SK-N-SH (cell line): Measurements from ENCODE around the gene FOS. TPM values are rescaled to one million over a fixed set of nuclear protein-coding genes. Genes with fewer than 3 reads are reported as not detected.

Experiments used
- CTCF ChIA-PET: fragments of 300-600, 350-600 bp; formaldehyde crosslinking; extraction: SDS; loops from one replicate; lab custom pipeline; 2021; lab: Yijun Ruan, JAX
- POLR2A ChIA-PET: fragments of 350-600 bp; sonication (Branson Sonifier 250); formaldehyde crosslinking; extraction: SDS; loops from one replicate; lab custom pipeline; 2020; ENCODE audit warnings: antibody characterized with exemption, inconsistent platforms; lab: Yijun Ruan, JAX
- DNase-seq: peaks from one replicate; pipeline ENCODE4 v3.0.0; 2012
- H2AFZ ChIP-seq: fragments of 200-600 bp; sonication (generic); 2 replicates; pipeline ENCODE4 v1.8.1; 2016; ENCODE audit warnings: antibody characterized with exemption, mild to moderate bottlenecking, low read depth
- H3F3A ChIP-seq: fragments of 200-600 bp; sonication (generic); replicated peaks from 2 replicates; pipeline ENCODE3; 2016; ENCODE audit warnings: antibody characterized with exemption, mild to moderate bottlenecking; ENCODE audit not compliant: insufficient read depth
- H3K27ac ChIP-seq, 2 experiments: fragments of 200-500 bp in 1 of 2; fragments of 200-600 bp in 1 of 2; sonication (Bioruptor generic) in 1 of 2; sonication (generic), shearing (Covaris generic) in 1 of 2; 2 replicates each; pipeline versions ENCODE4 v1.5.1 to v1.6.1; 2014 to 2016; ENCODE audit warnings: low read depth in 2 of 2, inconsistent platforms in 1 of 2, low read length in 1 of 2, mild to moderate bottlenecking in 1 of 2, mixed read lengths in 1 of 2
- H3K27me3 ChIP-seq: fragments of 200-600 bp; sonication (generic), shearing (Covaris generic); 2 replicates; pipeline ENCODE4 v1.6.1; 2016; ENCODE audit warnings: mixed run types; ENCODE audit not compliant: insufficient read depth
- H3K36me3 ChIP-seq, 2 experiments: fragments of 200-500 bp in 1 of 2; fragments of 200-600 bp in 1 of 2; sonication (Bioruptor generic) in 1 of 2; sonication (generic) in 1 of 2; replicated peaks in 1 of 2; 2 replicates each; pipeline versions ENCODE3 to v1.5.1; 2014 to 2016; ENCODE audit warnings: low read length in 1 of 2, mild to moderate bottlenecking in 1 of 2; ENCODE audit not compliant: insufficient read depth in 2 of 2, control insufficient read depth in 1 of 2
- H3K4me1 ChIP-seq, 2 experiments: fragments of 200-500 bp in 1 of 2; fragments of 200-600 bp in 1 of 2; sonication (Bioruptor generic) in 1 of 2; sonication (generic), shearing (Covaris generic) in 1 of 2; 2 replicates each; pipeline versions ENCODE4 v1.5.1 to v1.6.1; 2014 to 2016; ENCODE audit warnings: low read depth in 1 of 2, low read length in 1 of 2, mixed run types in 1 of 2; ENCODE audit not compliant: insufficient read depth in 2 of 2, control insufficient read depth in 1 of 2
- H3K4me2 ChIP-seq: fragments of 200-600 bp; sonication (generic), shearing (Covaris generic); 2 replicates; pipeline ENCODE4 v1.6.1; 2017; ENCODE audit warnings: mixed run types
- H3K4me3 ChIP-seq, 2 experiments: fragments of 200-500 bp in 1 of 2; fragments of 200-600 bp in 1 of 2; sonication (Bioruptor generic) in 1 of 2; sonication (generic), shearing (Covaris generic) in 1 of 2; 2 replicates each; pipeline versions ENCODE4 v1.5.1 to v1.8.1; 2014 to 2016; ENCODE audit warnings: low read depth in 2 of 2, inconsistent platforms in 1 of 2, low read length in 1 of 2, mild to moderate bottlenecking in 1 of 2, mixed read lengths in 1 of 2, moderate library complexity in 1 of 2
- H3K79me2 ChIP-seq: fragments of 200-600 bp; sonication (generic); 2 replicates; pipeline ENCODE4 v1.8.1; 2017; ENCODE audit warnings: mild to moderate bottlenecking; ENCODE audit not compliant: insufficient read depth
- H3K9ac ChIP-seq: fragments of 200-600 bp; sonication (generic); 2 replicates; pipeline ENCODE4 v1.6.1; 2017; ENCODE audit warnings: mixed run types
- H3K9me2 ChIP-seq: fragments of 200-600 bp; sonication (generic); 2 replicates; pipeline ENCODE4 v1.6.1; 2017; ENCODE audit warnings: mixed run types
- H3K9me3 ChIP-seq: fragments of 200-600 bp; sonication (generic); 2 replicates; pipeline ENCODE4 v1.6.1; 2017; ENCODE audit warnings: mixed run types, mild to moderate bottlenecking, moderate library complexity
- H4K20me1 ChIP-seq: fragments of 200-600 bp; sonication (generic); 2 replicates; pipeline ENCODE4 v1.6.1; 2017; ENCODE audit warnings: mild to moderate bottlenecking, mixed run types; ENCODE audit not compliant: insufficient read depth
- ELF1 ChIP-seq: IDR thresholded peaks from 2 replicates; pipeline ENCODE4 v1.4.0; 2012
- EP300 ChIP-seq, 2 experiments: IDR thresholded peaks; 2 replicates each; pipeline versions ENCODE4 v1.4.0 to v1.6.1; 2012; ENCODE audit warnings: borderline replicate concordance in 1 of 2, low read depth in 1 of 2, low read length in 1 of 2
- EZH2phosphoT487 ChIP-seq: fragments of 200-600 bp; sonication (generic); IDR thresholded peaks from 2 replicates; pipeline ENCODE4 v1.6.1; 2017; ENCODE audit warnings: low read depth, mixed run types, mild to moderate bottlenecking, antibody characterized with exemption, moderate library complexity, borderline replicate concordance
- GABPA ChIP-seq: IDR thresholded peaks from 2 replicates; pipeline ENCODE4 v1.4.0; 2012; ENCODE audit warnings: low read depth, mild to moderate bottlenecking
- GATA2 ChIP-seq: sonication (generic); formaldehyde crosslinking; IDR thresholded peaks from 2 replicates; pipeline ENCODE4 v1.5.0; 2020; ENCODE audit warnings: mild to moderate bottlenecking, missing genetic modification reagents
- JUND ChIP-seq: IDR thresholded peaks from 2 replicates; pipeline ENCODE4 v1.4.0; 2012
- MEF2A ChIP-seq: IDR thresholded peaks from 2 replicates; pipeline ENCODE4 v1.4.0; 2012; ENCODE audit warnings: low read depth, borderline replicate concordance
- MXI1 ChIP-seq: IDR thresholded peaks from 2 replicates; pipeline ENCODE4 v1.6.1; 2012; ENCODE audit warnings: mild to moderate bottlenecking, low read depth, low read length, improper control_type of control experiment
- NFIC ChIP-seq: IDR thresholded peaks from 2 replicates; pipeline ENCODE4 v1.4.0; 2012; ENCODE audit warnings: borderline replicate concordance
- NRF1 ChIP-seq: IDR thresholded peaks from 2 replicates; pipeline ENCODE4 v1.6.1; 2012; ENCODE audit warnings: low read depth, mild to moderate bottlenecking, low read length
- POLR2AphosphoS5 ChIP-seq: IDR thresholded peaks from 2 replicates; pipeline ENCODE4 v1.6.1; 2012; ENCODE audit warnings: low read depth, low read length
- RCOR1 ChIP-seq: fragments of 150-350 bp; IDR thresholded peaks from 2 replicates; pipeline ENCODE4 v1.6.1; 2017; ENCODE audit warnings: antibody characterized with exemption, low read length
- RFX5 ChIP-seq: IDR thresholded peaks from 2 replicates; pipeline ENCODE4 v1.6.1; 2012; ENCODE audit warnings: mild to moderate bottlenecking, improper control_type of control experiment, low read length
- RXRA ChIP-seq: IDR thresholded peaks from 2 replicates; pipeline ENCODE4 v1.4.0; 2012; ENCODE audit warnings: low read depth, mild to moderate bottlenecking, borderline replicate concordance
- SIN3A ChIP-seq: IDR thresholded peaks from 2 replicates; pipeline ENCODE4 v1.6.1; 2012; ENCODE audit warnings: low read depth, mild to moderate bottlenecking, low read length, moderate library complexity, borderline replicate concordance
- SMC3 ChIP-seq: IDR thresholded peaks from 2 replicates; pipeline ENCODE4 v1.6.1; 2012; ENCODE audit warnings: low read depth, low read length, improper control_type of control experiment
- TAF1 ChIP-seq: IDR thresholded peaks from 2 replicates; pipeline ENCODE4 v1.6.1; 2012; ENCODE audit warnings: low read depth, mild to moderate bottlenecking, low read length, moderate library complexity, borderline replicate concordance
- TCF12 ChIP-seq: IDR thresholded peaks from 2 replicates; pipeline ENCODE4 v1.4.0; 2012
- TEAD4 ChIP-seq: IDR thresholded peaks from 2 replicates; pipeline ENCODE4 v1.4.0; 2012; ENCODE audit warnings: mild to moderate bottlenecking, borderline replicate concordance; ENCODE audit not compliant: insufficient read depth
- YY1 ChIP-seq: IDR thresholded peaks from 2 replicates; pipeline ENCODE4 v1.4.0; 2012; ENCODE audit warnings: low read depth, mild to moderate bottlenecking
- WGBS: methylation state at CpG from one replicate; pipeline ENCODE4 v1.1.6; 2017; ENCODE audit warnings: low lambda C conversion rate; 5-methylcytosine and 5-hydroxymethylcytosine counted together
- polyA plus RNA-seq, 3 experiments: library from polyadenylated mRNA; depleted of rRNA; stranded (reverse); fragments of >200 nt; gene quantifications; 2 replicates each; pipeline ENCODE4 v1.2.3, GENCODE V29; 2012
- TF ChIP-seq, protein P1 (sequence below): fragments of 200-600 bp; sonication (generic); IDR thresholded peaks from 2 replicates; pipeline ENCODE4 v1.6.1; 2017; ENCODE audit warnings: antibody characterized with exemption, mild to moderate bottlenecking, moderate library complexity
- TF ChIP-seq, protein P2 (sequence below): IDR thresholded peaks from 2 replicates; pipeline ENCODE4 v1.4.0; 2012; ENCODE audit warnings: low read depth, borderline replicate concordance
- TF ChIP-seq, protein P3 (sequence below): IDR thresholded peaks from 2 replicates; pipeline ENCODE4; 2012
- TF ChIP-seq, protein P4 (sequence below): IDR thresholded peaks from 2 replicates; pipeline ENCODE4 v1.6.1; 2012; ENCODE audit warnings: mild to moderate bottlenecking, low read depth, low read length, moderate library complexity

Gene FOS
- polyA plus RNA-seq, 1 of the 3 experiments (the other 2 are of a cell fraction) = 309 TPM

DNA sequence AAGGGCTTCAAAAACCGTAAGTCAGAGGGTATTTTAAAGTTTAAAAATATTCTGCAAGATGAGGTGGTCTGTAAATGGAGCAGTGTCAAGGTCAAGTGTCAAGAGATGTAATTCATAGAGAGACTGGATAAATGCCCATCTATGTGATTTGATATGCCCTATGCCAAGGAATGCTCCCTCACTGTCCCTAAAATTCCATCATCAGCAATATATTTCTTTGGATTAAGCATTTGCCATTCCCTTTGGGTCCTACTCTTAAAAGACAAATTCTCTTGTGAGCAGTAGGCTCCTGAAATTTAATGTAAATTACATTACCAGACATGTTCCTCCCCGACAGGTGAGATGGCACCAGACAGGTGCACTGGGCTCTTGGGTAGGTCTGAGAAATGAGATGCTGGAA lies 16.0 kb upstream of the FOS start:
- CTCF ChIA-PET = no interaction called here
- H3K27ac ChIP-seq = no peak overlapping the region
- H3K9me2 ChIP-seq = no peaks in the 10 kb centered on the region
- no peaks in the 10 kb centered on the region for H3K27me3 ChIP-seq
- no peak for DNase-seq
- TF ChIP-seq EZH2phosphoT487 (no peak), RCOR1 (no peak), TCF12 (no peak), TEAD4 (no peak), MEF2A (no peak), GABPA (no peak), EP300 (IDR thresholded peaks at IDR 0.05; ENCODE audit: borderline replicate concordance in 1 of 2, low read depth in 1 of 2, low read length in 1 of 2) (no peak), RXRA (no peak), TAF1 (no peak), YY1 (no peak), SMC3 (no peak), JUND (no peak), RFX5 (no peak), ELF1 (no peak), GATA2 (CRISPR knock-in tag) (no peak)
- TF ChIP-seq, protein P1, sequence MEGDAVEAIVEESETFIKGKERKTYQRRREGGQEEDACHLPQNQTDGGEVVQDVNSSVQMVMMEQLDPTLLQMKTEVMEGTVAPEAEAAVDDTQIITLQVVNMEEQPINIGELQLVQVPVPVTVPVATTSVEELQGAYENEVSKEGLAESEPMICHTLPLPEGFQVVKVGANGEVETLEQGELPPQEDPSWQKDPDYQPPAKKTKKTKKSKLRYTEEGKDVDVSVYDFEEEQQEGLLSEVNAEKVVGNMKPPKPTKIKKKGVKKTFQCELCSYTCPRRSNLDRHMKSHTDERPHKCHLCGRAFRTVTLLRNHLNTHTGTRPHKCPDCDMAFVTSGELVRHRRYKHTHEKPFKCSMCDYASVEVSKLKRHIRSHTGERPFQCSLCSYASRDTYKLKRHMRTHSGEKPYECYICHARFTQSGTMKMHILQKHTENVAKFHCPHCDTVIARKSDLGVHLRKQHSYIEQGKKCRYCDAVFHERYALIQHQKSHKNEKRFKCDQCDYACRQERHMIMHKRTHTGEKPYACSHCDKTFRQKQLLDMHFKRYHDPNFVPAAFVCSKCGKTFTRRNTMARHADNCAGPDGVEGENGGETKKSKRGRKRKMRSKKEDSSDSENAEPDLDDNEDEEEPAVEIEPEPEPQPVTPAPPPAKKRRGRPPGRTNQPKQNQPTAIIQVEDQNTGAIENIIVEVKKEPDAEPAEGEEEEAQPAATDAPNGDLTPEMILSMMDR = no peak
- TF ChIP-seq, protein P2, sequence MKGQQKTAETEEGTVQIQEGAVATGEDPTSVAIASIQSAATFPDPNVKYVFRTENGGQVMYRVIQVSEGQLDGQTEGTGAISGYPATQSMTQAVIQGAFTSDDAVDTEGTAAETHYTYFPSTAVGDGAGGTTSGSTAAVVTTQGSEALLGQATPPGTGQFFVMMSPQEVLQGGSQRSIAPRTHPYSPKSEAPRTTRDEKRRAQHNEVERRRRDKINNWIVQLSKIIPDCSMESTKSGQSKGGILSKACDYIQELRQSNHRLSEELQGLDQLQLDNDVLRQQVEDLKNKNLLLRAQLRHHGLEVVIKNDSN = no peak
- TF ChIP-seq, all 33 proteins: peak for 0
- H3K4me2 ChIP-seq = no peak overlapping the region
- no peak overlapping the region for H2AFZ ChIP-seq
- POLR2A ChIA-PET = no interaction called here
- H3K4me3 ChIP-seq = no peak overlapping the region
- H3K4me1 ChIP-seq = peaks cover 20 to 28% of the 10 kb centered on the region in 2 experiments; a peak in 3 of 4 replicates
- H3K9ac ChIP-seq = no peak overlapping the region
- no peaks in the 10 kb centered on the region for H3K79me2 ChIP-seq
- H3K9me3 ChIP-seq = no peaks in the 10 kb centered on the region
- H3F3A ChIP-seq = peaks cover 12% of the 10 kb centered on the region
- H4K20me1 ChIP-seq = no peaks in the 10 kb centered on the region
- no peaks in the 10 kb centered on the region for H3K36me3 ChIP-seq
- 70% methylated on average over 2 of the region's 2 CpGs for WGBS

DNA sequence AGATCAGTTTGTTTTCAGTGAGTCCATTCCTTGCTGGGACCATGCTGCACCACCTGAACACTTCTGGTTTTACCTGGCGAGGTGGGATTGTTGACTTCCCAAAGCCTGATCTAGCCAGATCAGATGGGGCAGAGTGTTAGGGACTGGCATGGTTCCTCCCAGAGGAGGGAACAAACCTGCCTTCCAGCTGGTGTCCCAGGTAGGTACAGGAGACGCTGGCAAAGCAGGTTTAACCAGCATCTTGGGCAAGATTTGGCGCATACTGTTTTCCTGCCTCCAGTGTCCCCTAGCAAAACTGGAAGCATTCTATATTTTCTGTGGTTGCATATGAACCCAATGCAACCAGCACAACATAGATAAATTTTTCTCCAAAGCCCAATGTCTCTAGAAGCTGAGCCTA lies 14.6 kb upstream of the FOS start:
- Histone ChIP-seq H4K20me1 (no peaks in the 10 kb centered on the region), H3K9ac (no peak overlapping the region), H3K36me3 (no peaks in the 10 kb centered on the region), H2AFZ (no peak overlapping the region), H3F3A (peaks cover 6% of the 10 kb centered on the region), H3K9me2 (no peaks in the 10 kb centered on the region), H3K4me3 (no peak overlapping the region), H3K79me2 (no peaks in the 10 kb centered on the region), H3K9me3 (no peaks in the 10 kb centered on the region), H3K27ac (no peak overlapping the region), H3K4me1 (peaks cover 14 to 22% of the 10 kb centered on the region in 2 experiments; a peak in 3 of 4 replicates), H3K27me3 (no peaks in the 10 kb centered on the region), H3K4me2 (no peak overlapping the region)
- CTCF ChIA-PET = no interaction called here
- WGBS = 78% methylated on average over 3 of the region's 3 CpGs
- POLR2A ChIA-PET = no interaction called here
- no peak for DNase-seq
- TF ChIP-seq ELF1 = no peak
- TF ChIP-seq, protein P3, sequence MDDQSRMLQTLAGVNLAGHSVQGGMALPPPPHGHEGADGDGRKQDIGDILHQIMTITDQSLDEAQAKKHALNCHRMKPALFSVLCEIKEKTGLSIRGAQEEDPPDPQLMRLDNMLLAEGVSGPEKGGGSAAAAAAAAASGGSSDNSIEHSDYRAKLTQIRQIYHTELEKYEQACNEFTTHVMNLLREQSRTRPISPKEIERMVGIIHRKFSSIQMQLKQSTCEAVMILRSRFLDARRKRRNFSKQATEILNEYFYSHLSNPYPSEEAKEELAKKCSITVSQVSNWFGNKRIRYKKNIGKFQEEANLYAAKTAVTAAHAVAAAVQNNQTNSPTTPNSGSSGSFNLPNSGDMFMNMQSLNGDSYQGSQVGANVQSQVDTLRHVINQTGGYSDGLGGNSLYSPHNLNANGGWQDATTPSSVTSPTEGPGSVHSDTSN = no peak
- no peak for TF ChIP-seq NRF1
- no peak for TF ChIP-seq SIN3A
- no peak for TF ChIP-seq MXI1
- no peak for TF ChIP-seq NFIC
- no peak for TF ChIP-seq SMC3
- no peak for TF ChIP-seq YY1
- TF ChIP-seq GABPA = no peak
- TF ChIP-seq TEAD4 = no peak
- no peak for TF ChIP-seq GATA2 (CRISPR knock-in tag)
- no peak for TF ChIP-seq POLR2AphosphoS5
- TF ChIP-seq RXRA = no peak
- TF ChIP-seq, protein P4, sequence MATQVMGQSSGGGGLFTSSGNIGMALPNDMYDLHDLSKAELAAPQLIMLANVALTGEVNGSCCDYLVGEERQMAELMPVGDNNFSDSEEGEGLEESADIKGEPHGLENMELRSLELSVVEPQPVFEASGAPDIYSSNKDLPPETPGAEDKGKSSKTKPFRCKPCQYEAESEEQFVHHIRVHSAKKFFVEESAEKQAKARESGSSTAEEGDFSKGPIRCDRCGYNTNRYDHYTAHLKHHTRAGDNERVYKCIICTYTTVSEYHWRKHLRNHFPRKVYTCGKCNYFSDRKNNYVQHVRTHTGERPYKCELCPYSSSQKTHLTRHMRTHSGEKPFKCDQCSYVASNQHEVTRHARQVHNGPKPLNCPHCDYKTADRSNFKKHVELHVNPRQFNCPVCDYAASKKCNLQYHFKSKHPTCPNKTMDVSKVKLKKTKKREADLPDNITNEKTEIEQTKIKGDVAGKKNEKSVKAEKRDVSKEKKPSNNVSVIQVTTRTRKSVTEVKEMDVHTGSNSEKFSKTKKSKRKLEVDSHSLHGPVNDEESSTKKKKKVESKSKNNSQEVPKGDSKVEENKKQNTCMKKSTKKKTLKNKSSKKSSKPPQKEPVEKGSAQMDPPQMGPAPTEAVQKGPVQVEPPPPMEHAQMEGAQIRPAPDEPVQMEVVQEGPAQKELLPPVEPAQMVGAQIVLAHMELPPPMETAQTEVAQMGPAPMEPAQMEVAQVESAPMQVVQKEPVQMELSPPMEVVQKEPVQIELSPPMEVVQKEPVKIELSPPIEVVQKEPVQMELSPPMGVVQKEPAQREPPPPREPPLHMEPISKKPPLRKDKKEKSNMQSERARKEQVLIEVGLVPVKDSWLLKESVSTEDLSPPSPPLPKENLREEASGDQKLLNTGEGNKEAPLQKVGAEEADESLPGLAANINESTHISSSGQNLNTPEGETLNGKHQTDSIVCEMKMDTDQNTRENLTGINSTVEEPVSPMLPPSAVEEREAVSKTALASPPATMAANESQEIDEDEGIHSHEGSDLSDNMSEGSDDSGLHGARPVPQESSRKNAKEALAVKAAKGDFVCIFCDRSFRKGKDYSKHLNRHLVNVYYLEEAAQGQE = no peak
